Measurements from ENCODE around the gene SMIM22. TPM values are rescaled to one million over a fixed set of nuclear protein-coding genes. Genes with fewer than 3 reads are reported as not detected.

The SMIM22 gene
- total RNA-seq, 1 experiment from 2014 or later = not detected

GRCh38 chr16:4801962-4802658 lies 6.9 kb downstream of the SMIM22 start, which contains the start of gene ROGDI:
ROGDI (minus strand) TSS chr16:4802633; CDS start chr16:4802571, 62 bp downstream.
- Histone ChIP-seq H3K9me2 (replicated peaks; ENCODE audit: insufficient read depth, low read length) (no peaks in the 10 kb centered on the region), H3K36me3 (ENCODE audit: insufficient read depth, low read length) (peaks cover under 1% of the 10 kb centered on the region; the same call in 1 of the 2 replicates), H4K20me1 (ENCODE audit: insufficient read depth, low read depth, low read length) (no peaks in the 10 kb centered on the region), H3K27ac (ENCODE audit: low read length) (peak within 1 kb of the TSS; percentile 87), H3K79me2 (ENCODE audit: low read length) (no peaks in the 10 kb centered on the region), H3K4me1 (ENCODE audit: low read length) (peaks cover 48% of the 10 kb centered on the region), H3K27me3 (ENCODE audit: low read length) (no peaks in the 10 kb centered on the region), H3K9me3 (ENCODE audit: low read length) (no peaks in the 10 kb centered on the region), H3K9ac (ENCODE audit: low read length) (peak within 1 kb of the TSS; percentile 80), H3K4me3 (ENCODE audit: low read length) (peak within 1 kb of the TSS; percentile 90), H3K4me2 (ENCODE audit: low read depth, low read length, poor library complexity, severe bottlenecking) (peak within 1 kb of the TSS; percentile 99), H2AFZ (ENCODE audit: low read length) (peak within 1 kb of the TSS; percentile 82; the same call in 1 of the 2 replicates)
- DNase-seq = peak; percentile 97

- peak overlapping the region; percentile 82; the same call in 1 of the 2 replicates for H2AFZ ChIP-seq (ENCODE audit: low read length)
- H3K4me1 ChIP-seq (ENCODE audit: low read length) = peaks cover 48% of the 10 kb centered on the region
- no peaks in the 10 kb centered on the region for H3K27me3 ChIP-seq (ENCODE audit: low read length)
- no peaks in the 10 kb centered on the region for H3K79me2 ChIP-seq (ENCODE audit: low read length)
- DNase-seq = peak; percentile 96
- H3K4me3 ChIP-seq (ENCODE audit: low read length) = peak overlapping the region; percentile 90
- no peaks in the 10 kb centered on the region for H3K9me3 ChIP-seq (ENCODE audit: low read length)
- H3K9ac ChIP-seq (ENCODE audit: low read length) = peak overlapping the region; percentile 80
- H3K9me2 ChIP-seq (replicated peaks; ENCODE audit: insufficient read depth, low read length) = no peaks in the 10 kb centered on the region
- peak overlapping the region; percentile 99 for H3K4me2 ChIP-seq (ENCODE audit: low read depth, low read length, poor library complexity, severe bottlenecking)
- peak overlapping the region; percentile 87 for H3K27ac ChIP-seq (ENCODE audit: low read length)
- peaks cover 7% of the 10 kb centered on the region for H3K36me3 ChIP-seq (ENCODE audit: insufficient read depth, low read length)
- no peaks in the 10 kb centered on the region for H4K20me1 ChIP-seq (ENCODE audit: insufficient read depth, low read depth, low read length)
Observed at GRCh38 chr16:4802659-4803287, 7.6 kb downstream of the SMIM22 start.

- peak overlapping the region; percentile 87 for H3K27ac ChIP-seq (ENCODE audit: low read length)
Observed at GRCh38 chr16:4803401-4803844, 8.3 kb downstream of the SMIM22 start.

GRCh38 chr16:4803898-4804762 lies 9.0 kb downstream of the SMIM22 start:
- Histone ChIP-seq H3K9me3 (ENCODE audit: low read length) (no peaks in the 10 kb centered on the region), H3K4me2 (ENCODE audit: low read depth, low read length, poor library complexity, severe bottlenecking) (peak overlapping the region; percentile 99)
- DNase-seq = peak; percentile 93

More at GRCh38 chr16:4803401-4803844, 8.3 kb downstream of the SMIM22 start:
- H3K36me3 ChIP-seq (ENCODE audit: insufficient read depth, low read length) = peaks cover 8% of the 10 kb centered on the region
- DNase-seq = peak; percentile 51
- peak overlapping the region; percentile 80 for H3K9ac ChIP-seq (ENCODE audit: low read length)
- no peaks in the 10 kb centered on the region for H4K20me1 ChIP-seq (ENCODE audit: insufficient read depth, low read depth, low read length)
- peaks cover 48% of the 10 kb centered on the region for H3K4me1 ChIP-seq (ENCODE audit: low read length)
- no peaks in the 10 kb centered on the region for H3K79me2 ChIP-seq (ENCODE audit: low read length)
- peak overlapping the region; percentile 82; the same call in 1 of the 2 replicates for H2AFZ ChIP-seq (ENCODE audit: low read length)
- H3K9me3 ChIP-seq (ENCODE audit: low read length) = no peaks in the 10 kb centered on the region
- H3K9me2 ChIP-seq (replicated peaks; ENCODE audit: insufficient read depth, low read length) = no peaks in the 10 kb centered on the region
- peak overlapping the region; percentile 99 for H3K4me2 ChIP-seq (ENCODE audit: low read depth, low read length, poor library complexity, severe bottlenecking)
- peak overlapping the region; percentile 90 for H3K4me3 ChIP-seq (ENCODE audit: low read length)
- H3K27me3 ChIP-seq (ENCODE audit: low read length) = no peaks in the 10 kb centered on the region

GRCh38 chr16:4805231-4805630 lies 10.1 kb downstream of the SMIM22 start:
- Histone ChIP-seq H4K20me1 (ENCODE audit: insufficient read depth, low read depth, low read length) (no peaks in the 10 kb centered on the region), H3K9me2 (replicated peaks; ENCODE audit: insufficient read depth, low read length) (no peaks in the 10 kb centered on the region), H3K9me3 (ENCODE audit: low read length) (no peaks in the 10 kb centered on the region), H3K4me2 (ENCODE audit: low read depth, low read length, poor library complexity, severe bottlenecking) (peak overlapping the region; percentile 99), H2AFZ (ENCODE audit: low read length) (no peak overlapping the region), H3K4me1 (ENCODE audit: low read length) (peaks cover 48% of the 10 kb centered on the region), H3K79me2 (ENCODE audit: low read length) (no peaks in the 10 kb centered on the region), H3K36me3 (ENCODE audit: insufficient read depth, low read length) (peaks cover 8% of the 10 kb centered on the region), H3K9ac (ENCODE audit: low read length) (peak overlapping the region; percentile 17; the same call in 1 of the 2 replicates), H3K27me3 (ENCODE audit: low read length) (no peaks in the 10 kb centered on the region), H3K27ac (ENCODE audit: low read length) (peak overlapping the region; percentile 87; the same call in 1 of the 2 replicates), H3K4me3 (ENCODE audit: low read length) (no peak overlapping the region)
- no peak for DNase-seq

More at GRCh38 chr16:4803898-4804762, 9.0 kb downstream of the SMIM22 start:
- Histone ChIP-seq H4K20me1 (ENCODE audit: insufficient read depth, low read depth, low read length) (no peaks in the 10 kb centered on the region), H3K79me2 (ENCODE audit: low read length) (no peaks in the 10 kb centered on the region), H3K9ac (ENCODE audit: low read length) (peak overlapping the region; percentile 80), H3K4me3 (ENCODE audit: low read length) (peak overlapping the region; percentile 90; the same call in 1 of the 2 replicates), H2AFZ (ENCODE audit: low read length) (no peak overlapping the region), H3K9me2 (replicated peaks; ENCODE audit: insufficient read depth, low read length) (no peaks in the 10 kb centered on the region), H3K27ac (ENCODE audit: low read length) (peak overlapping the region; percentile 87), H3K27me3 (ENCODE audit: low read length) (no peaks in the 10 kb centered on the region), H3K4me1 (ENCODE audit: low read length) (peaks cover 48% of the 10 kb centered on the region), H3K36me3 (ENCODE audit: insufficient read depth, low read length) (peaks cover 8% of the 10 kb centered on the region)

- H3K79me2 ChIP-seq (ENCODE audit: low read length) = no peaks in the 10 kb centered on the region
- H3K4me1 ChIP-seq (ENCODE audit: low read length) = peaks cover 40% of the 10 kb centered on the region
- no peaks in the 10 kb centered on the region for H4K20me1 ChIP-seq (ENCODE audit: insufficient read depth, low read depth, low read length)
- peaks cover 11% of the 10 kb centered on the region for H3K36me3 ChIP-seq (ENCODE audit: insufficient read depth, low read length)
- no peak overlapping the region for H2AFZ ChIP-seq (ENCODE audit: low read length)
- H3K4me2 ChIP-seq (ENCODE audit: low read depth, low read length, poor library complexity, severe bottlenecking) = no peak overlapping the region
- no peaks in the 10 kb centered on the region for H3K9me2 ChIP-seq (replicated peaks; ENCODE audit: insufficient read depth, low read length)
- no peak overlapping the region for H3K27ac ChIP-seq (ENCODE audit: low read length)
- no peak overlapping the region for H3K9ac ChIP-seq (ENCODE audit: low read length)
- no peak for DNase-seq
- H3K27me3 ChIP-seq (ENCODE audit: low read length) = no peaks in the 10 kb centered on the region
- no peaks in the 10 kb centered on the region for H3K9me3 ChIP-seq (ENCODE audit: low read length)
- no peak overlapping the region for H3K4me3 ChIP-seq (ENCODE audit: low read length)
Observed at GRCh38 chr16:4806280-4806679, 11.1 kb downstream of the SMIM22 start.

GRCh38 chr16:4811242-4811641 lies 16.1 kb downstream of the SMIM22 start:
- H2AFZ ChIP-seq (ENCODE audit: low read length) = no peak overlapping the region
- no peak overlapping the region for H3K9ac ChIP-seq (ENCODE audit: low read length)
- no peaks in the 10 kb centered on the region for H3K9me2 ChIP-seq (replicated peaks; ENCODE audit: insufficient read depth, low read length)
- peaks cover 29% of the 10 kb centered on the region for H3K36me3 ChIP-seq (ENCODE audit: insufficient read depth, low read length)
- peaks cover 1% of the 10 kb centered on the region; the same call in 1 of the 2 replicates for H3K4me1 ChIP-seq (ENCODE audit: low read length)
- no peaks in the 10 kb centered on the region for H4K20me1 ChIP-seq (ENCODE audit: insufficient read depth, low read depth, low read length)
- no peak overlapping the region for H3K4me2 ChIP-seq (ENCODE audit: low read depth, low read length, poor library complexity, severe bottlenecking)
- H3K79me2 ChIP-seq (ENCODE audit: low read length) = no peaks in the 10 kb centered on the region
- no peaks in the 10 kb centered on the region for H3K27me3 ChIP-seq (ENCODE audit: low read length)
- DNase-seq = no peak
- H3K4me3 ChIP-seq (ENCODE audit: low read length) = no peak overlapping the region
- H3K27ac ChIP-seq (ENCODE audit: low read length) = no peak overlapping the region
- H3K9me3 ChIP-seq (ENCODE audit: low read length) = no peaks in the 10 kb centered on the region
